Measurements from ENCODE around the gene RBM23. TPM values are rescaled to one million over a fixed set of nuclear protein-coding genes. Genes with fewer than 3 reads are reported as not detected.

RBM23 gene
- total and polyA plus RNA-seq, 10 of the 15 experiments (the other 5 are each of a cell fraction or from before 2014, with no cell fraction given) = 54.0 to 72.6 (median 61.3) TPM

- TF ChIP-seq ZBED1 (IDR thresholded peaks at IDR 0.05; ENCODE audit: borderline replicate concordance) = no peak
- TF ChIP-seq ZNF24 (IDR thresholded peaks at IDR 0.05) = no peak
These were observed 25.2 kb downstream of the RBM23 start (continued) for GRCh38 chr14:22893706-22894105.

DNA sequence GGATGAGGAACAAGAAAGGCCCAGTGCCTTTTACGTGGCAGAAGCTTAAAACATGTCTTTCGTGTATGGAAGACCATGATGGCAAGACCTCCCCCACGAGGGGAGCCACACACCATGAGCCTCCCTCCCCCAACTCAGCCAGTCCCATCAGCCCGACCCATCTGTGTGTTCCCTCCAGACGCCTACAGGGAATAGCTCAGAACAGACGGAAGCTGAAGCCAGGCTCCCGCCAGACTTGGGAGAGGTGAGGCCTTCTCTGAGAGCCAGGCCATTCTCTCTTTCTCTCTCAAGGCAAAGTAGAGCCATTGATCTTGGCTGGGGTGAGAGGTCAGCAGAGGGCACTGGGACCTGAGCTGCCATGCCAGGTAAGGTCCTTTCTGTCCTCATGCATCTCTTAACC lies 26.5 kb downstream of the RBM23 start:
- no peak for ATAC-seq
- in situ Hi-C loops (cut with MboI) = no loop called here
- WGBS (ENCODE audit: insufficient coverage, insufficient replicate concordance, low lambda C conversion rate, missing lambda C conversion rate) = 91% methylated on average over 7 of the region's 7 CpGs

More for the DNA sequence above, 26.5 kb downstream of the RBM23 start:
- SMC1A ChIA-PET (ENCODE audit: uncharacterized antibody, unreplicated experiment) = interaction anchor here (0.6 to 1.5 kb wide), 3 partner anchors 9 to 20 kb away, joined by 3 to 5 read pairs (median 3); no protein-coding TSS in a partner anchor
- Histone ChIP-seq H4K20me1 (ENCODE audit: control insufficient read depth, insufficient read depth) (no peaks in the 10 kb centered on the region), H2AFZ (ENCODE audit: control insufficient read depth, low read depth, low read length) (no peak overlapping the region), H3K4me3 (no peak overlapping the region), H3K9me3 (replicated peaks; ENCODE audit: control insufficient read depth, insufficient read depth, low read length) (no peaks in the 10 kb centered on the region), H3K36me3 (ENCODE audit: control insufficient read depth in 2 of 2, insufficient read depth in 2 of 2, low read length in 1 of 2) (no peaks in the 10 kb centered on the region; a peak in 1 of 4 replicates), H3K27ac (ENCODE audit: control insufficient read depth, insufficient read depth) (no peak overlapping the region), H3K4me2 (ENCODE audit: control insufficient read depth, insufficient read depth) (no peak overlapping the region), H3K79me2 (ENCODE audit: control insufficient read depth, insufficient read depth, low read length) (peaks cover 5% of the 10 kb centered on the region), H3K4me1 (ENCODE audit: control insufficient read depth, insufficient read depth, low read length) (peaks cover 18% of the 10 kb centered on the region), H3K9ac (ENCODE audit: control insufficient read depth, insufficient read depth, low read length) (no peak overlapping the region), H3K27me3 (replicated peaks in 1 of 2; ENCODE audit: control insufficient read depth in 2 of 2, insufficient read depth in 2 of 2, low read length in 1 of 2) (no peaks in the 10 kb centered on the region)
- CTCF ChIA-PET = interaction anchor here (1.0 to 2.3 kb wide), 4 partner anchors 10 to 40 kb away, joined by 3 to 8 read pairs (median 4); partner anchors contain the start of gene PRMT5
- TF ChIP-seq CBX5 (IDR thresholded peaks at IDR 0.05; ENCODE audit: low read depth) (no peak), SP1 (IDR thresholded peaks at IDR 0.05; ENCODE audit: low read depth, low read length) (no peak), SRF (IDR thresholded peaks at IDR 0.05; ENCODE audit: low read depth in 2 of 2, low read length in 2 of 2) (no peak), EP300 (IDR thresholded peaks at IDR 0.05; ENCODE audit: borderline replicate concordance in 1 of 2, control insufficient read depth in 1 of 2, low read depth in 2 of 2, low read length in 2 of 2) (no peak), CBX3 (IDR thresholded peaks at IDR 0.05; ENCODE audit: borderline replicate concordance, low read depth) (no peak), BRCA1 (IDR thresholded peaks at IDR 0.05; ENCODE audit: low read depth, low read length) (no peak), ZNF207 (IDR thresholded peaks at IDR 0.05; ENCODE audit: borderline replicate concordance) (no peak), MYB (IDR thresholded peaks at IDR 0.05; ENCODE audit: borderline replicate concordance, low read depth, low read length) (no peak), BHLHE40 (IDR thresholded peaks at IDR 0.05; ENCODE audit: borderline replicate concordance in 1 of 2, low read depth in 2 of 2, low read length in 1 of 2) (no peak)
- TF ChIP-seq, protein P1, sequence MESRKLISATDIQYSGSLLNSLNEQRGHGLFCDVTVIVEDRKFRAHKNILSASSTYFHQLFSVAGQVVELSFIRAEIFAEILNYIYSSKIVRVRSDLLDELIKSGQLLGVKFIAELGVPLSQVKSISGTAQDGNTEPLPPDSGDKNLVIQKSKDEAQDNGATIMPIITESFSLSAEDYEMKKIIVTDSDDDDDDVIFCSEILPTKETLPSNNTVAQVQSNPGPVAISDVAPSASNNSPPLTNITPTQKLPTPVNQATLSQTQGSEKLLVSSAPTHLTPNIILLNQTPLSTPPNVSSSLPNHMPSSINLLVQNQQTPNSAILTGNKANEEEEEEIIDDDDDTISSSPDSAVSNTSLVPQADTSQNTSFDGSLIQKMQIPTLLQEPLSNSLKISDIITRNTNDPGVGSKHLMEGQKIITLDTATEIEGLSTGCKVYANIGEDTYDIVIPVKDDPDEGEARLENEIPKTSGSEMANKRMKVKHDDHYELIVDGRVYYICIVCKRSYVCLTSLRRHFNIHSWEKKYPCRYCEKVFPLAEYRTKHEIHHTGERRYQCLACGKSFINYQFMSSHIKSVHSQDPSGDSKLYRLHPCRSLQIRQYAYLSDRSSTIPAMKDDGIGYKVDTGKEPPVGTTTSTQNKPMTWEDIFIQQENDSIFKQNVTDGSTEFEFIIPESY (IDR thresholded peaks at IDR 0.05) = no peak
- TF ChIP-seq, protein P2, sequence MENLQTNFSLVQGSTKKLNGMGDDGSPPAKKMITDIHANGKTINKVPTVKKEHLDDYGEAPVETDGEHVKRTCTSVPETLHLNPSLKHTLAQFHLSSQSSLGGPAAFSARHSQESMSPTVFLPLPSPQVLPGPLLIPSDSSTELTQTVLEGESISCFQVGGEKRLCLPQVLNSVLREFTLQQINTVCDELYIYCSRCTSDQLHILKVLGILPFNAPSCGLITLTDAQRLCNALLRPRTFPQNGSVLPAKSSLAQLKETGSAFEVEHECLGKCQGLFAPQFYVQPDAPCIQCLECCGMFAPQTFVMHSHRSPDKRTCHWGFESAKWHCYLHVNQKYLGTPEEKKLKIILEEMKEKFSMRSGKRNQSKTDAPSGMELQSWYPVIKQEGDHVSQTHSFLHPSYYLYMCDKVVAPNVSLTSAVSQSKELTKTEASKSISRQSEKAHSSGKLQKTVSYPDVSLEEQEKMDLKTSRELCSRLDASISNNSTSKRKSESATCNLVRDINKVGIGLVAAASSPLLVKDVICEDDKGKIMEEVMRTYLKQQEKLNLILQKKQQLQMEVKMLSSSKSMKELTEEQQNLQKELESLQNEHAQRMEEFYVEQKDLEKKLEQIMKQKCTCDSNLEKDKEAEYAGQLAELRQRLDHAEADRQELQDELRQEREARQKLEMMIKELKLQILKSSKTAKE (IDR thresholded peaks at IDR 0.05; ENCODE audit: low read depth, poor library complexity, severe bottlenecking) = no peak
- no TSS peak for BruUV-seq (replicated peaks)
- FAIRE-seq (no peak), DNase-seq (ENCODE audit: low read depth, low spot score) (no peak)
- intact Hi-C loops (cut with micrococcal nuclease; ENCODE audit: unreplicated experiment) = no loop called here
- RAD21 ChIA-PET (ENCODE audit: unreplicated experiment) = no interaction called here
- POLR2A ChIA-PET = interaction anchor here (0.7 kb wide), 1 partner anchor 24 kb away, joined by 3 read pairs; no protein-coding TSS in a partner anchor

All from GM12878 (cell line).